IPS-18a (cell line): Measurements from ENCODE around the gene ACAP3.

ENCODE experiments used
- H3K27ac ChIP-seq: one replicate; pipeline ENCODE4 v1.5.1; 2013; ENCODE audit warnings: low read length
- H3K27me3 ChIP-seq: one replicate; pipeline ENCODE4 v1.6.1; 2013; ENCODE audit warnings: mild to moderate bottlenecking, low read length; ENCODE audit not compliant: control insufficient read depth, insufficient read depth
- H3K36me3 ChIP-seq: one replicate; pipeline ENCODE4 v1.6.1; 2013; ENCODE audit warnings: low read depth, low read length; ENCODE audit not compliant: control insufficient read depth
- H3K4me1 ChIP-seq: one replicate; pipeline ENCODE4 v1.6.1; 2013; ENCODE audit warnings: low read depth, low read length; ENCODE audit not compliant: control insufficient read depth
- H3K4me3 ChIP-seq: one replicate; pipeline ENCODE4 v1.5.1; 2013; ENCODE audit warnings: low read length
- H3K9ac ChIP-seq: one replicate; pipeline ENCODE4 v1.6.1; 2013; ENCODE audit warnings: mild to moderate bottlenecking, low read length, moderate library complexity
- H3K9me3 ChIP-seq: one replicate; pipeline ENCODE4 v1.6.1; 2013; ENCODE audit warnings: low read depth, low read length; ENCODE audit not compliant: control insufficient read depth

ACAP3 gene

DNA sequence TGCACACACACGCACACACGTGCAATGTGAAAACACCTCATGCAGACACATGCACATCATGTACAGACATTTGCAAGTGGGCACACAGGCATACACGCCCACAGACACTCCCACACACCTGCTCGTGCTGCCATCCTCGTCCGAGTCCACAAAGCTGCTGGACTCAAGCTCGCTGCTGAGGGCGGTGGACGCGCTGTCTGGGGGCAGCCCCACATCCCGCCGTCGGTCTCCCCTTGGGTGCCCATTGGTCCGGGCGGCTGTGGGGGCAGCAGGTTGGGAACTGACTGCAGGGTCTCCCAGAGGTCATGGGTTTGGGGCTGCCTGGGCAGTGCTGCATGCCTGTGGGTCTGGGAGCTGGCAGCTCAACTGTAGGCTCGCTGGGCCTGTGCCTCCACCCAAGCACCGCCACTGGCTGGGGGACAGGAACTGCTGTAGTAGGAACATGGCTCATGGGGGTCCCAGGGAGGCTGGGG is 33.9 kb upstream of the ACAP3 start:
- H3K9me3 ChIP-seq = no peaks in the 10 kb centered on the region
- H3K27ac ChIP-seq = no peak overlapping the region
- no peak overlapping the region for H3K4me3 ChIP-seq
- no peak overlapping the region for H3K9ac ChIP-seq
- H3K27me3 ChIP-seq = no peaks in the 10 kb centered on the region
- H3K4me1 ChIP-seq = no peaks in the 10 kb centered on the region
- peaks cover 6% of the 10 kb centered on the region for H3K36me3 ChIP-seq

DNA sequence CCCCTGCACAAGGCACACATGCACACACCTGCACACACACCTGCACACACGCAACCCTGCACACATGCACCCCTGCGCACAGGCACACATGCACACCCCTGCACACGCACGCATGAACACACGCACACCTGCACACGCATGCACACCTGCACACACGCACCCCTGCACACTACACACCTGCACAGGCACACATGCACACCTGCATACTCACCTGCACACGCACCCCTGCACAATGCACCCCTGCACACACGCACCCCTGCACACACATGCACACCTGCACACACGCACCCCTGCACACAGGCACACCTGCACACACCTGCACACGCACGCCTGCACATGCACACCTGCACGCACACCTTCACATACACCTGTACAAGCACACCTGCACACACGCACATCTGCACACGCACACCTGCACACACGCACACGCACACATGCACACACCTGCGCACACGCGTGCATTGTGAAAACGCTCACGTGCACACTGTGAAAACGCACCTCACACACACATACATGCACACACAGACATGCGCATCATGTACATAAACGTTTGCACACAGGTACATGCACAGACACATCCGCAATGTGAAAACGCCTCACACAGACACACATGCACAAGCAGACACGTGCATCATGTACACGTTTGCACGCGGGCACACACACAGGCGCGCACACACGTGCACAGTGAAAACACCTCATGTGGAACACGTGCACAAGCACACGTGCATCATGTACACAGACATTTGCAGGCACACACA is 33.2 kb upstream of the ACAP3 start:
- H3K36me3 ChIP-seq = peaks cover 6% of the 10 kb centered on the region
- no peaks in the 10 kb centered on the region for H3K4me1 ChIP-seq
- no peaks in the 10 kb centered on the region for H3K27me3 ChIP-seq
- H3K27ac ChIP-seq = no peak overlapping the region
- H3K9me3 ChIP-seq = no peaks in the 10 kb centered on the region
- H3K4me3 ChIP-seq = no peak overlapping the region
- H3K9ac ChIP-seq = no peak overlapping the region

DNA sequence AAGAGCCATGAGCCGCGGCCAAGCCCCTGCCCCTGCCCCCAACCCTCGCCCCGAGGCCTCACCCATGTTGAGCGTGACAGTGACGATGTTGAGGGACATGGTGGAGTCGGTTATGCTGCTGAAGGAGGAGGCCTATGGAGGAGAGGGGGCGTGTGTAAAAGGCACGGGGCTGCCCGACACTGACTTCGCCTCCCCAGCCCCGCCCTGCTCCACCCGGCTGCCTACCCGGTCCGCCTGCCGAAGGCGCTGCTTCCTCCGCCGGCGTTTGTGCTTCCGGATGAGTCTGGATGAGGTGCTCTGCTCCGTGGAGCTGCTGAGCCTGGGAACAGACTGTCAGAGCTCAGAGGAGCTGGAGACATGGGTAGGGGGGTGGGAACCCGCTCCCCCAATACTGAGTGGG is 32.5 kb upstream of the ACAP3 start:
- no peaks in the 10 kb centered on the region for H3K9me3 ChIP-seq
- H3K27ac ChIP-seq = no peak overlapping the region
- no peak overlapping the region for H3K4me3 ChIP-seq
- H3K4me1 ChIP-seq = no peaks in the 10 kb centered on the region
- no peak overlapping the region for H3K9ac ChIP-seq
- peaks cover 6% of the 10 kb centered on the region for H3K36me3 ChIP-seq
- H3K27me3 ChIP-seq = no peaks in the 10 kb centered on the region

DNA sequence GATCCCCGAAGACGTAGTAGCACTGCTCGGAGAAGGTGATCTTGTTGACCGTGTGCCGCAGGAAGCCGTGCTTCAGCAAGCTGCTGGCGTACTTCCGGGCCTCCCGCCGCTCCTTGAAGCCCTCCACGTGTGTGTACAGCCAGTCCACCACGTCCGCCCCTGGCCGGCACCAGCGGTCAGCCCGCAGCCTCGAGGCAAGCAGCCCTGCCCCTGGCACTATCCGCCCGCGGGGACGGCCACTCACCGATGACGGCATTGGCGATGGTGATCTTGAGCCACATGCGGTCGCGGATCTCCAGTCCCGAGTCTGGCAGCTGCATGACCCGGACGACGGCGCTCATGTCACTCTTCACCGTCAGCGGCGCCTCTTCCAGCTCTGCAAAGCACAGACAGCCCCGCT is 30.5 kb upstream of the ACAP3 start:
- H3K36me3 ChIP-seq = peaks cover 6% of the 10 kb centered on the region
- H3K9me3 ChIP-seq = no peaks in the 10 kb centered on the region
- H3K27me3 ChIP-seq = no peaks in the 10 kb centered on the region
- no peak overlapping the region for H3K9ac ChIP-seq
- no peak overlapping the region for H3K27ac ChIP-seq
- no peak overlapping the region for H3K4me3 ChIP-seq
- H3K4me1 ChIP-seq = no peaks in the 10 kb centered on the region

DNA sequence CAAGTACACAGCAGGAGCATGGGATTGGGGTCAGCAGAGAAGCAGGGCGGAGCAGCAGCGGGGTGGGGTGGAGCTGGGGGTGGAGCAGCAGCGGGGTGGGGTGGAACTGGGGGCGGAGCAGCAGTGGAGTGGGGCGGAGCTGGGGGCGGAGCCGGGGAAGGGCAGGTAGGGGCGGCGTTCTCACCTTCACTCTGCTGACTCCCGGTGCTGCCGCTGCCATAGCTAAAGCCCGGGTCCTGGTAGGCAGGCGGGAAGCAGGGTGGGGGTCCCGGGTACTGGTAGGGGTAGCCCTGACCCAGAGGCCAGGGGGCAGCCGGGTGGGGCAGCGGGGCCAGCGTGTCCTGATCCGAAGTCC is 30.0 kb upstream of the ACAP3 start:
- no peak overlapping the region for H3K4me3 ChIP-seq
- H3K9ac ChIP-seq = no peak overlapping the region

DNA sequence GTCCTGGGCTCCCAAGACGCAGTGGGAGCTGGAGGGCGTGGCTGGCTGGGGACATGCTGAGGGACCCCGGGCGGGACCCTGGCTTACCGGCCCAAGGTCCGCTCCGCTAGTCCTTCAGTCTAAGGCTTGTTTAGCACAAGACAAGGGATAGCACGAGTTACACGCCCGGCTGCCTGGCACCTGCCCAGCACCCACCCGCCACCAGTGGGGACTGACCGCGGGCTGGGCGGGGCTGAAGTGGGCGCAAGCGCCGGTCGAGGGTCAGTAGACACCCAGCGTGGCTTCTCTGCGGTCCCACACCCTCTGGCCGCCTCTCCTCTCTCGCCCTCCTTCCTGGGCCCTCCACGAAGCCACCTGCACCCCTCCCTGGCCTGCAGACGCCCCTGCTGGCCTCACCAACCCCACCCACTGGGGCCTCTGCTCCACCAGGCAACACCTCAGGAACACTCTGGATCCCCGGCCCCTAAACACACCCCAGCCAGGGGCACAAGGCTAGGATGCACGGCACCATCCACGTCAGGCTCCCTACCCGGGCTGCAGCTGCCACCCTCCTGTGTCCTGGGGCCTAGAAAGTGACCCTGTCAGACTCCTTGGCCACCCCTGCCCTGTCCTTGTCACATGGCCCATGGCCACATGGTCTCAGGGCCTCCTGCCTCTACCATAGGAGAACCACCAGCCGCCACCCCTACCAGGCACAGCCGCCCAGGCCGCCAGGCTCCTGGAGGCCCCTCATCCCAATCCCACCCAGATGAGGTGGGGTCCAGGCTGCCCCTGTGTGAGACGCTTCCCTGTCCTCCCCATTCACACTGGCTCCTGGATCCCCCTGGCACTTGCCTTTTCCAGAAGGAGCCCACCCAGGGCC is 29.4 kb upstream of the ACAP3 start:
- peaks cover 6% of the 10 kb centered on the region for H3K36me3 ChIP-seq
- H3K4me1 ChIP-seq = no peaks in the 10 kb centered on the region
- no peak overlapping the region for H3K9ac ChIP-seq
- H3K27me3 ChIP-seq = no peaks in the 10 kb centered on the region
- H3K9me3 ChIP-seq = no peaks in the 10 kb centered on the region
- no peak overlapping the region for H3K4me3 ChIP-seq
- H3K27ac ChIP-seq = no peak overlapping the region

More for the DNA sequence above, 30.0 kb upstream of the ACAP3 start:
- Histone ChIP-seq H3K27ac (no peak overlapping the region), H3K36me3 (peaks cover 6% of the 10 kb centered on the region), H3K27me3 (no peaks in the 10 kb centered on the region), H3K4me1 (no peaks in the 10 kb centered on the region), H3K9me3 (no peaks in the 10 kb centered on the region)

DNA sequence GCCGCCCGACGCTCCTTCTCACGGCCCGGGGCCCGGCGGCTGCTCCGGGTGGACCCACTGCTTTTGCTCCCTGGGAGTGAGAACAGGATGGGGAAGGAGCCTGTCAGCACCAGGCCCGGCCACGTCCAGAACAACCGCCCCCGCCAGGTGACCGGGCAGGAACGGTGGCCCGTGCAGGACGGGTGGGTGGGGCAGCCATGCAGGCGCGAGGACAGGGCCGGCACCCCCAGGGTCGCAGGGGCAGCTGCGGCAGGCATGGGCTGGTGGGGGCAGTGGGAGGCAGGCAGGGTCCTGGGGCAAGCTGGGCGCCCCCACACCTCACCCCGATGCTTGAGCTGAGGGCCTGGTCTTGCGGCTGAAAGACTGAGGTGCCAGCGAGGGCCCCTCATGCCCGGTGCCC is 28.7 kb upstream of the ACAP3 start:
- no peaks in the 10 kb centered on the region for H3K27me3 ChIP-seq
- no peaks in the 10 kb centered on the region for H3K4me1 ChIP-seq
- H3K4me3 ChIP-seq = no peak overlapping the region
- H3K27ac ChIP-seq = no peak overlapping the region
- peaks cover 6% of the 10 kb centered on the region for H3K36me3 ChIP-seq
- H3K9me3 ChIP-seq = no peaks in the 10 kb centered on the region
- no peak overlapping the region for H3K9ac ChIP-seq

DNA sequence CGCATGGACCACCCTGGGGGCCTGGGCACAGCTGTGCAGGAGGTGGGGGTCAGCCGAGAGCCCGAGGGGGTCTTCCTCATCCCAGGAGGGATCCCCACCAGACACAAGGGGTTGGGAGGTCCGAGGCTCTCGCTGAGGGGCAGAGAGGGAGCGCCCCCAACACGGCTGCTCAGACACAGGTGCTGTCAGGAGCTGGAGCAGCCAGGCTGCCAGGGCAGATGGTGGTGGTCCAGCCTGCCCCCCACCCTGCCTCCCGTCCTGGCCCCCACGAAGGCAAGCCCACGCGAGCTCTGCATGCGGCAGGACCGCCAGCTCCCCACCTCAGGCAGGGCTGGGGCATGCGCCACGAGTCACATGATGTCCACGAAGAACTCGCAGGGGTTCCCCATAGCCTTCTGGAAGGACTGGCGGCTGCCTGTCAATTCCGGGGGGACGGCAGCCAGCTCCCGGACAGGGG is 28.1 kb upstream of the ACAP3 start:
- Histone ChIP-seq H3K36me3 (peaks cover 2% of the 10 kb centered on the region), H3K4me3 (no peak overlapping the region), H3K9ac (no peak overlapping the region), H3K27me3 (no peaks in the 10 kb centered on the region), H3K9me3 (no peaks in the 10 kb centered on the region), H3K27ac (no peak overlapping the region), H3K4me1 (no peaks in the 10 kb centered on the region)

DNA sequence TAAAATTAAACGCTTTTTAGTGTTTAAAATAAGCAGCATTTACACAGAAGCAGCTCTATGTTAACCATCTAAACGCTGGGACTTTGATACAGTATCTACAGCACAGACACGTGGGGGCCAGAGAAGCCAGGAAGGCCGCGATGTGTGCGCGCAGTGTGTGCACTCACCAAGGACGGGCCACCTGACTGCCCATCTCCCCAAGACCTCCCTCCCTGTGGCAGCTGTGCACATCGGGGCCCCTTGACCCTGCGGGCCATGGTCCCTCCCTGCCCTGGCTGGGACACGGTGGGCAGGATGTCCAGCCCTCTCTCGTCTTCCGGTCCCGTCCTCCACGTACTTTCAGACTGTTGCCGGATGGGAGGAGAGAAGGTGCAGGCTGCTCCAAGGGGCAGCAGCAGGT is 27.6 kb upstream of the ACAP3 start:
- no peaks in the 10 kb centered on the region for H3K27me3 ChIP-seq
- no peaks in the 10 kb centered on the region for H3K9me3 ChIP-seq
- no peaks in the 10 kb centered on the region for H3K4me1 ChIP-seq
- H3K9ac ChIP-seq = no peak overlapping the region
- no peak overlapping the region for H3K4me3 ChIP-seq
- H3K36me3 ChIP-seq = peaks cover 2% of the 10 kb centered on the region
- no peak overlapping the region for H3K27ac ChIP-seq

DNA sequence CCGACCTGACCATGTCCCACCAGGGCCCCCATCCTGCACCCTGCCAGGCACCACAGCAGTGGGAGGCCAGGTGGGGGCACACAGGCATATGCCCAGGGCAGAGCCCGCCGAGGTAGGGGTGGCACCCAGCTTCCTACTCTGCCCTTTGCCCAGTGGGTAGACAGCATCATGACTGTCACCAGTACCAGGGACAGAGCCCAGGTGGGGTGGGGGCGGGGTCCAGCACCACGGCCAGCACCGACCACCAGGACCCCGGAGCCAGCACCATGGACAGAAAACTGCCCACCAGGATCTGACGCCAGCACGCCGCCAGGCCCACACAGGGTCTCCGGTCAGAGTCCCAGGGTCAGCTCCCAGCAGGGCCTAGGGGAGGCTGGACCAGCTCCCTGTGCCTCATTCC is 27.1 kb upstream of the ACAP3 start:
- Histone ChIP-seq H3K9ac (no peak overlapping the region), H3K4me1 (no peaks in the 10 kb centered on the region), H3K4me3 (no peak overlapping the region), H3K9me3 (no peaks in the 10 kb centered on the region), H3K27ac (no peak overlapping the region), H3K36me3 (peaks cover 2% of the 10 kb centered on the region), H3K27me3 (no peaks in the 10 kb centered on the region)

DNA sequence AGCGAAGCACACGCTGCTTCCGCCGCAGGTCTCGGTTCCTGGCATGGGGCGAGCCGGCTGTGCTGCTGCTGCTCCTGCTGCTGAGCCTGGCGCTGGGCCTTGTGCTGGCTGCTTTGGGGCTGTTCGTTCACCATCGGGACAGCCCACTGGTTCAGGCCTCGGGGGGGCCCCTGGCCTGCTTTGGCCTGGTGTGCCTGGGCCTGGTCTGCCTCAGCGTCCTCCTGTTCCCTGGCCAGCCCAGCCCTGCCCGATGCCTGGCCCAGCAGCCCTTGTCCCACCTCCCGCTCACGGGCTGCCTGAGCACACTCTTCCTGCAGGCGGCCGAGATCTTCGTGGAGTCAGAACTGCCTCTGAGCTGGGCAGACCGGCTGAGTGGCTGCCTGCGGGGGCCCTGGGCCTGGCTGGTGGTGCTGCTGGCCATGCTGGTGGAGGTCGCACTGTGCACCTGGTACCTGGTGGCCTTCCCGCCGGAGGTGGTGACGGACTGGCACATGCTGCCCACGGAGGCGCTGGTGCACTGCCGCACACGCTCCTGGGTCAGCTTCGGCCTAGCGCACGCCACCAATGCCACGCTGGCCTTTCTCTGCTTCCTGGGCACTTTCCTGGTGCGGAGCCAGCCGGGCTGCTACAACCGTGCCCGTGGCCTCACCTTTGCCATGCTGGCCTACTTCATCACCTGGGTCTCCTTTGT is 26.0 kb upstream of the ACAP3 start:
- Histone ChIP-seq H3K27me3 (no peaks in the 10 kb centered on the region), H3K4me3 (no peak overlapping the region), H3K9me3 (no peaks in the 10 kb centered on the region), H3K36me3 (no peaks in the 10 kb centered on the region), H3K27ac (no peak overlapping the region), H3K9ac (no peak overlapping the region), H3K4me1 (no peaks in the 10 kb centered on the region)
